Measurements from ENCODE around the gene PLIN5.
A peak's percentile ranks its signal among the peaks of the same experiment; 100 is the strongest.

Gene PLIN5

GRCh38 chr19:4519172-4519496 is 15.9 kb downstream of the PLIN5 start:
- Histone ChIP-seq H3K36me3 (replicated peaks; ENCODE audit: insufficient read depth, low read length) (no peaks in the 10 kb centered on the region), H3K9ac (ENCODE audit: low read length) (no peak overlapping the region), H3K4me2 (ENCODE audit: low read depth, low read length) (no peak overlapping the region), H3K79me2 (ENCODE audit: low read length) (no peaks in the 10 kb centered on the region), H3K27me3 (replicated peaks; ENCODE audit: insufficient read depth, low read length) (peaks cover 87% of the 10 kb centered on the region), H3K4me3 (ENCODE audit: low read length) (no peak overlapping the region), H3K9me3 (replicated peaks; ENCODE audit: insufficient read depth, low read length) (no peaks in the 10 kb centered on the region), H3F3A (ENCODE audit: insufficient read depth, low read length) (no peaks in the 10 kb centered on the region), H3K9me2 (replicated peaks; ENCODE audit: insufficient read depth, low read length) (no peaks in the 10 kb centered on the region), H2AFZ (ENCODE audit: low read length) (no peak overlapping the region), H3K4me1 (ENCODE audit: low read length) (no peaks in the 10 kb centered on the region), H3K27ac (ENCODE audit: low read length) (no peak overlapping the region), H4K20me1 (ENCODE audit: insufficient read depth, low read length) (no peaks in the 10 kb centered on the region)
- DNase-seq = no peak
- TF ChIP-seq, protein P1, sequence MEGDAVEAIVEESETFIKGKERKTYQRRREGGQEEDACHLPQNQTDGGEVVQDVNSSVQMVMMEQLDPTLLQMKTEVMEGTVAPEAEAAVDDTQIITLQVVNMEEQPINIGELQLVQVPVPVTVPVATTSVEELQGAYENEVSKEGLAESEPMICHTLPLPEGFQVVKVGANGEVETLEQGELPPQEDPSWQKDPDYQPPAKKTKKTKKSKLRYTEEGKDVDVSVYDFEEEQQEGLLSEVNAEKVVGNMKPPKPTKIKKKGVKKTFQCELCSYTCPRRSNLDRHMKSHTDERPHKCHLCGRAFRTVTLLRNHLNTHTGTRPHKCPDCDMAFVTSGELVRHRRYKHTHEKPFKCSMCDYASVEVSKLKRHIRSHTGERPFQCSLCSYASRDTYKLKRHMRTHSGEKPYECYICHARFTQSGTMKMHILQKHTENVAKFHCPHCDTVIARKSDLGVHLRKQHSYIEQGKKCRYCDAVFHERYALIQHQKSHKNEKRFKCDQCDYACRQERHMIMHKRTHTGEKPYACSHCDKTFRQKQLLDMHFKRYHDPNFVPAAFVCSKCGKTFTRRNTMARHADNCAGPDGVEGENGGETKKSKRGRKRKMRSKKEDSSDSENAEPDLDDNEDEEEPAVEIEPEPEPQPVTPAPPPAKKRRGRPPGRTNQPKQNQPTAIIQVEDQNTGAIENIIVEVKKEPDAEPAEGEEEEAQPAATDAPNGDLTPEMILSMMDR (IDR thresholded peaks at IDR 0.05; ENCODE audit: low read length) = no peak
- TF ChIP-seq EZH2phosphoT487 (IDR thresholded peaks at IDR 0.05; ENCODE audit: low read length) = no peak
- TF ChIP-seq EZH2 (optimal IDR thresholded peaks at IDR 0.05; ENCODE audit: low read depth, low read length) = no peak

- Histone ChIP-seq H3K9ac (ENCODE audit: low read length) (no peak within 1 kb of the TSS), H3K4me3 (ENCODE audit: low read length) (no peak within 1 kb of the TSS), H3K79me2 (ENCODE audit: low read length) (no peaks in the 10 kb centered on the region), H3K4me1 (ENCODE audit: low read length) (no peaks in the 10 kb centered on the region), H3K9me2 (replicated peaks; ENCODE audit: insufficient read depth, low read length) (no peaks in the 10 kb centered on the region), H2AFZ (ENCODE audit: low read length) (no peak within 1 kb of the TSS), H3K4me2 (ENCODE audit: low read depth, low read length) (no peak within 1 kb of the TSS), H3K27me3 (replicated peaks; ENCODE audit: insufficient read depth, low read length) (peaks cover 87% of the 10 kb centered on the region), H4K20me1 (ENCODE audit: insufficient read depth, low read length) (no peaks in the 10 kb centered on the region), H3K36me3 (replicated peaks; ENCODE audit: insufficient read depth, low read length) (no peaks in the 10 kb centered on the region), H3F3A (ENCODE audit: insufficient read depth, low read length) (no peaks in the 10 kb centered on the region), H3K9me3 (replicated peaks; ENCODE audit: insufficient read depth, low read length) (no peaks in the 10 kb centered on the region), H3K27ac (ENCODE audit: low read length) (no peak within 1 kb of the TSS)
- TF ChIP-seq EZH2 (optimal IDR thresholded peaks at IDR 0.05; ENCODE audit: low read depth, low read length) (no peak), EZH2phosphoT487 (IDR thresholded peaks at IDR 0.05; ENCODE audit: low read length) (no peak)
- DNase-seq = no peak
Measured at GRCh38 chr19:4518345-4519171, 16.5 kb downstream of the PLIN5 start, which contains the start of gene PLIN4. Gene PLIN4 (minus strand): TSS chr19:4518486. CDS start chr19:4518272, 214 bp downstream.

DNA sequence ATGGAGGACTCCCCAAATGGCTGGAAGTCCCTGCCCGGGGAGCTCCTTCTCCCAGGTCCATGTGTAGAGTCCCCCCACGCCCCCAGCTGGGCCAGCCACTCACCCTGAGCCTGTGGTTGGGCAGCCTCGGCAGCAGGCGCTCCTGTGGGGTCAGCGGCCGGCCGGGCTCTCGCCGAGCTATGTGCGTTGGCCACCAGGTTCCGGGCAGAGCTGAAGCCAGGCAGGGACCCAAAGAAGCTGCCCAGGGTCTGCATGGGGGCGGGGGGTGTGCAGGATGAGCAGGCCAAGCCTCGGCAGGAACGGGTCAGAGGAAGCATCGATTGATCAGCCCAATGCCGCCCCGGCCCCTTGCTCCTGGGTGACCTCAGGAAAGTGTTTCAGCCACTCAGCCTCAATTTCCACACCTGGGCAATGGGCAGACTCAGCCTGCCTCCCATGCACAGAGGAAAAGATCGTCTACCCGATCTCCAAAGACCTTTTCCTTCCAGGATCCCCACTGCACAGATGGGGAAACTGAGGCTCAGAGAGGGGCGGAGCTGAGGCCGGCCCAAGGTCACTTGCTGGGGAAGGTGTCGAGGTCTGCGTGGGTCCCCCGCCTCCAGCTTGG is 17.5 kb downstream of the PLIN5 start:
- H3F3A ChIP-seq (ENCODE audit: insufficient read depth, low read length) = no peaks in the 10 kb centered on the region
- H3K27ac ChIP-seq (ENCODE audit: low read length) = no peak overlapping the region
- DNase-seq = no peak
- H3K36me3 ChIP-seq (replicated peaks; ENCODE audit: insufficient read depth, low read length) = no peaks in the 10 kb centered on the region
- H2AFZ ChIP-seq (ENCODE audit: low read length) = no peak overlapping the region
- no peaks in the 10 kb centered on the region for H3K79me2 ChIP-seq (ENCODE audit: low read length)
- no peaks in the 10 kb centered on the region for H3K9me2 ChIP-seq (replicated peaks; ENCODE audit: insufficient read depth, low read length)
- no peak overlapping the region for H3K4me3 ChIP-seq (ENCODE audit: low read length)
- no peak overlapping the region for H3K4me2 ChIP-seq (ENCODE audit: low read depth, low read length)
- no peaks in the 10 kb centered on the region for H4K20me1 ChIP-seq (ENCODE audit: insufficient read depth, low read length)
- 0 out of 2 replicates have a peak, but pooled peaks have one; percentile 41 for TF ChIP-seq EZH2phosphoT487 (IDR thresholded peaks at IDR 0.05; ENCODE audit: low read length)
- TF ChIP-seq, protein P1 (IDR thresholded peaks at IDR 0.05; ENCODE audit: low read length) = no peak
- H3K4me1 ChIP-seq (ENCODE audit: low read length) = no peaks in the 10 kb centered on the region
- no peaks in the 10 kb centered on the region for H3K9me3 ChIP-seq (replicated peaks; ENCODE audit: insufficient read depth, low read length)
- no peak overlapping the region for H3K9ac ChIP-seq (ENCODE audit: low read length)
- H3K27me3 ChIP-seq (replicated peaks; ENCODE audit: insufficient read depth, low read length) = peaks cover 82% of the 10 kb centered on the region

GRCh38 chr19:4516939-4517300 is 18.1 kb downstream of the PLIN5 start:
- TF ChIP-seq EZH2 (optimal IDR thresholded peaks at IDR 0.05; ENCODE audit: low read depth, low read length) (no peak), EZH2phosphoT487 (IDR thresholded peaks at IDR 0.05; ENCODE audit: low read length) (no peak)
- TF ChIP-seq, protein P1 (IDR thresholded peaks at IDR 0.05; ENCODE audit: low read length) = no peak
- no peak for DNase-seq
- no peak overlapping the region for H3K4me2 ChIP-seq (ENCODE audit: low read depth, low read length)

More at GRCh38 chr19:4516939-4517300, 18.1 kb downstream of the PLIN5 start:
- no peak overlapping the region for H3K4me3 ChIP-seq (ENCODE audit: low read length)
- H3K4me1 ChIP-seq (ENCODE audit: low read length) = no peaks in the 10 kb centered on the region
- no peaks in the 10 kb centered on the region for H3F3A ChIP-seq (ENCODE audit: insufficient read depth, low read length)
- H3K9me3 ChIP-seq (replicated peaks; ENCODE audit: insufficient read depth, low read length) = no peaks in the 10 kb centered on the region
- H3K79me2 ChIP-seq (ENCODE audit: low read length) = no peaks in the 10 kb centered on the region
- no peaks in the 10 kb centered on the region for H4K20me1 ChIP-seq (ENCODE audit: insufficient read depth, low read length)
- no peak overlapping the region for H3K9ac ChIP-seq (ENCODE audit: low read length)
- H3K9me2 ChIP-seq (replicated peaks; ENCODE audit: insufficient read depth, low read length) = no peaks in the 10 kb centered on the region
- H3K36me3 ChIP-seq (replicated peaks; ENCODE audit: insufficient read depth, low read length) = no peaks in the 10 kb centered on the region
- peaks cover 77% of the 10 kb centered on the region for H3K27me3 ChIP-seq (replicated peaks; ENCODE audit: insufficient read depth, low read length)
- no peak overlapping the region for H2AFZ ChIP-seq (ENCODE audit: low read length)
- no peak overlapping the region for H3K27ac ChIP-seq (ENCODE audit: low read length)
